Colonic mucosa (tissue), 4 donors: Measurements from ENCODE around the gene POU6F2. TPM values are rescaled to one million over a fixed set of nuclear protein-coding genes. Genes with fewer than 3 reads are reported as not detected.

Source experiments
- DNase-seq: peaks from one replicate; pipeline ENCODE4 v3.0.0-alpha.2; 2020
- H3K27ac ChIP-seq: fragments of 200-600 bp; one replicate; pipeline ENCODE4 v1.8.0; 2021
- H3K27me3 ChIP-seq: fragments of 200-600 bp; one replicate; pipeline ENCODE4 v1.8.0; 2021
- H3K36me3 ChIP-seq: fragments of 200-600 bp; one replicate; pipeline ENCODE4 v1.8.0; 2021
- H3K4me1 ChIP-seq: fragments of 200-600 bp; one replicate; pipeline ENCODE4 v1.8.0; 2021; ENCODE audit warnings: mild to moderate bottlenecking
- H3K4me3 ChIP-seq: fragments of 200-600 bp; one replicate; pipeline ENCODE4 v1.8.0; 2021
- H3K9ac ChIP-seq, 2 donors: one replicate each; pipeline ENCODE4 v1.7.0; 2013; ENCODE audit warnings: control low read depth in 2 of 2, low read depth in 2 of 2, low read length in 2 of 2
- H3K9me3 ChIP-seq: fragments of 200-600 bp; one replicate; pipeline ENCODE4 v1.8.0; 2021
- intact Hi-C: fragments of 100-400 bp; cut with DNase I; formaldehyde crosslinking; loops from one replicate; pipeline ENCODE4 v1.14.1; 2022
- total RNA-seq, 2 donors: library from RNA; stranded (reverse); fragmentation: NEBNext Ultra II Directional in 1 of 2; extraction: Animal tissue kit (Norgen Biotek cat#: 25700) in 1 of 2; gene quantifications; one replicate each; pipeline ENCODE4 v1.2.1, GENCODE V29; 2021
- TF ChIP-seq, protein P1 (sequence below): fragments of 200-600 bp; IDR thresholded peaks from one replicate; pipeline ENCODE4 v1.8.0; 2022; ENCODE audit warnings: antibody characterized with exemption, mild to moderate bottlenecking
- donor health status: healthy.
- donor health status: DM: no; HTN: no; CAD: no.
- donor health status: DM: no; HTN: no; CAD: no.

Gene POU6F2
- total RNA-seq, 2 donors from 2014 or later = 1.3 TPM; not detected in 1

DNA sequence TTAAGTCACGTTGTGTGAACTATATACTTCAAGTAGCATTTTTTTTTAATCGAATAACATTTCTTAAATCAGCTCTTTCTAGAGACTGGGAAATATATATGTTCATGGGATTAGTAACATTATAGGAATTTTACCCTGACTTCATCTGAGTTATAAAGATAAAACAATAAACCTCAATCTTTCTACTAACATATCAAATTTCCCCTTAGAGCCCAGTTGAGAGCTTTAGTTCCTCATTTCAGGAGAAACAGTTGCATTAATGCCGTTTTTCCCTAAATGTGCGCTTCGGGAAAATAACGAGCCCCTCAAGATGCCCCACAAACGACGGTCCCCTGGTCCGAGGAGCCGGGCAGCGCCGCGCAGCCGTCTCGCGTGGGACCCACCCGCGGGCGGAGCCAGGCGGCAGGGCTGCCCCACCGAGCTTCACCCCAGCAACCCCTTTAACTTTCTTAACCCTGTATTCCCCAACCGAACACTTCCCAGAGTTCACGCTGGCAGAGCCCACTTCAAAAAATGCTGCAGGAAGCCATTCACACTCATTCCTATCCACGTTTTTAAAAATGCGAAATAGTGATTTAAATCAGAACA, 436.0 kb downstream of the POU6F2 start:
- Histone ChIP-seq H3K27me3 (no peaks in the 10 kb centered on the region), H3K4me1 (no peaks in the 10 kb centered on the region), H3K36me3 (no peaks in the 10 kb centered on the region), H3K9me3 (no peaks in the 10 kb centered on the region), H3K27ac (no peak overlapping the region), H3K4me3 (peak overlapping the region; percentile 46), H3K9ac (peak overlapping the region; percentile 31 to 51)
- intact Hi-C loops = no loop called here
- TF ChIP-seq, protein P1, sequence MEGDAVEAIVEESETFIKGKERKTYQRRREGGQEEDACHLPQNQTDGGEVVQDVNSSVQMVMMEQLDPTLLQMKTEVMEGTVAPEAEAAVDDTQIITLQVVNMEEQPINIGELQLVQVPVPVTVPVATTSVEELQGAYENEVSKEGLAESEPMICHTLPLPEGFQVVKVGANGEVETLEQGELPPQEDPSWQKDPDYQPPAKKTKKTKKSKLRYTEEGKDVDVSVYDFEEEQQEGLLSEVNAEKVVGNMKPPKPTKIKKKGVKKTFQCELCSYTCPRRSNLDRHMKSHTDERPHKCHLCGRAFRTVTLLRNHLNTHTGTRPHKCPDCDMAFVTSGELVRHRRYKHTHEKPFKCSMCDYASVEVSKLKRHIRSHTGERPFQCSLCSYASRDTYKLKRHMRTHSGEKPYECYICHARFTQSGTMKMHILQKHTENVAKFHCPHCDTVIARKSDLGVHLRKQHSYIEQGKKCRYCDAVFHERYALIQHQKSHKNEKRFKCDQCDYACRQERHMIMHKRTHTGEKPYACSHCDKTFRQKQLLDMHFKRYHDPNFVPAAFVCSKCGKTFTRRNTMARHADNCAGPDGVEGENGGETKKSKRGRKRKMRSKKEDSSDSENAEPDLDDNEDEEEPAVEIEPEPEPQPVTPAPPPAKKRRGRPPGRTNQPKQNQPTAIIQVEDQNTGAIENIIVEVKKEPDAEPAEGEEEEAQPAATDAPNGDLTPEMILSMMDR = no peak
- DNase-seq = no peak

DNA sequence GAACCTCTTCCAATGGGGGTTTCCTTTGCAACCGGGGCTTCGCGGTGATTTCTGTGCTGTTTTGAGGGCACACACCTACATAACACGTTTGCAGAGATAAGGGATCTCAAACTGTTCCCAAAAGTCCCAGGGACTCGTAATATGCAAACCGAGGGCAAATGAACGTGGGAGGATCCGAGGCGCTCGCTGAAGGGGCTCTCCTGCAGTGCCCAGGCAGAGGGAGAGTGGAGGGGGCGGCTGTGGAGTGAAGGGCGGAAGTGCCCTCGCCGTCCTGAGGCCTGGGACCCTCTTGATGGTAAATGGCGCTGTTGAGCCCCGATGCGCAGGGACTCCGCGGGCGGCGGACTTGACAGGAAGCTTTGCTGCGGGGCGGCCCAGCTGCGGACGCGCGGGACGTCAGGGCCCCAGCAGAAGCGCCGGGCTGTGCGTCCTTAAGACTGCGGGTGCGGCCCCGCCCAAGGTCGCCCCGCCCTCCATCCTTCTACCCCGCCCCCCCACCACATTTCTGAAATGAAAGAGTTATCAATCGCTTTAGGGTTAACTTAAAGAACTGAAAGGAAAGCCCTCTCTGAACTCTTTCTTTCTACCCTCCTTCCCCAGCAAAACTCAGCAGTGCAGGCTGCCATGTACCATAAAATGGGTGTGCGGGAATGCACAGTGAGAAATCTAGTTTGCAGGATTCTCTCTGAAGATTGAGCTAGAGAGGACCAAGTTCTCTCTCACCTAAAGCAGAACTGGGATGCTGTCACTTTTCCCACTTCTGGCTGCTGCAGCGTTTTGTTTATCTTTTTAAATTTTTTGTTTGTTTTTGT, 436.7 kb downstream of the POU6F2 start:
- TF ChIP-seq, protein P1 = no peak
- H3K27ac ChIP-seq = no peak overlapping the region
- peak; percentile 32 for DNase-seq
- H3K9ac ChIP-seq = peak overlapping the region; percentile 31 to 51
- H3K4me3 ChIP-seq = peak overlapping the region; percentile 46
- H3K27me3 ChIP-seq = no peaks in the 10 kb centered on the region
- H3K4me1 ChIP-seq = no peaks in the 10 kb centered on the region
- no peaks in the 10 kb centered on the region for H3K9me3 ChIP-seq
- intact Hi-C loops = no loop called here
- no peaks in the 10 kb centered on the region for H3K36me3 ChIP-seq

DNA sequence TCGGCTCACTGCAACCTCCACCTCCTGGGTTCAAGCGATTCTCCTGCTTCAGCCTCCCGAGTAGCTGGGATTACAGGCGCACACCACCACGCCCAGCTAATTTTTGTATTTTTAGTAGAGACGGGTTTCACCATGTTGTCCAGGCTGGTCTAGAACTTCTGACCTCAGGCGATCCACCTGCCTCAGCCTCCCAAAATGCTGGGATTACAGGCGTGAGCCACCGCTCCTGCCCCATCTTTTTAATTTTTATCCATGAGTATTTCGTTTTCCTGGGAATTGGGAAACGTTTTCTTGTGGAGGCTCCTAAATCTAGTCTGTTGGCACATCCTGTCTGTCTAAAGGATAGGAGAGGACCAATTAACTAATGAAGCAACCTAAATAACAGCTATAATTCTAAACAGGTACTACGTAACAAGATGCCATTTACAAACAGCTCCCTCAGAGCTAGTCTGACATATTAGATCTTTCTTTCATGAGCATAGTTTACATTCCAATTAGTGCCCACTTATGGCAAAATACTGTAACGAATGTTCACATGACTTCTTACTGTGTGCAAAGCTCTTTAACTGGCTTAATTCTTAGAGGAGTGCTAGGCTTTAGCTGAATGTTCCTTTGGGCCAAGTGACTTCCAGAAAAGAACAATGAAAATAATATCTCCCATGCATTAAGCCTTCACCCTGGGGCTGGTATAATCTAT, 437.5 kb downstream of the POU6F2 start:
- Histone ChIP-seq H3K9ac (no peak overlapping the region), H3K27me3 (no peaks in the 10 kb centered on the region), H3K4me1 (no peaks in the 10 kb centered on the region), H3K36me3 (no peaks in the 10 kb centered on the region), H3K4me3 (no peak overlapping the region), H3K9me3 (no peaks in the 10 kb centered on the region), H3K27ac (no peak overlapping the region)
- TF ChIP-seq, protein P1 = no peak
- DNase-seq = no peak
- intact Hi-C loops = no loop called here

DNA sequence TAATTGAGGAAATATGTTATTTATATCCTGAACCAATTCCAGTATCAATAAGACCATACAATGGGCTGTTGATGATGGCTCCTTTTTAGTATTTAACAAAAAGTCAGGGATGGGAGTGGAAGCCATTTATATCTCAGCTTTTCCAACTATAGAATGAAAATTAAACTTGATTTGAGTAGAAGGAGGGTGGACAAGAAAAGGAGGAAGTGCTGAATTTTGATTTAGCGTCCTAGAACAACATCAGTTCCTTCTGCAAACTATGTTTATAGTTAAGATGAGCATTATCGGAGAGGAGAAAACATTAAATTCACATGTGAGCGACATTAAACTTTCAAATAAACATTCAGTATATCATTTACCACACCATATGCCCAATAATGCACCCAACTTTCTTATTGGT, 439.2 kb downstream of the POU6F2 start:
- Histone ChIP-seq H3K4me3 (no peak overlapping the region), H3K36me3 (no peaks in the 10 kb centered on the region), H3K27ac (no peak overlapping the region), H3K27me3 (no peaks in the 10 kb centered on the region), H3K4me1 (no peaks in the 10 kb centered on the region), H3K9me3 (no peaks in the 10 kb centered on the region), H3K9ac (no peak overlapping the region)
- intact Hi-C loops = no loop called here
- DNase-seq = no peak
- TF ChIP-seq, protein P1 = no peak

DNA sequence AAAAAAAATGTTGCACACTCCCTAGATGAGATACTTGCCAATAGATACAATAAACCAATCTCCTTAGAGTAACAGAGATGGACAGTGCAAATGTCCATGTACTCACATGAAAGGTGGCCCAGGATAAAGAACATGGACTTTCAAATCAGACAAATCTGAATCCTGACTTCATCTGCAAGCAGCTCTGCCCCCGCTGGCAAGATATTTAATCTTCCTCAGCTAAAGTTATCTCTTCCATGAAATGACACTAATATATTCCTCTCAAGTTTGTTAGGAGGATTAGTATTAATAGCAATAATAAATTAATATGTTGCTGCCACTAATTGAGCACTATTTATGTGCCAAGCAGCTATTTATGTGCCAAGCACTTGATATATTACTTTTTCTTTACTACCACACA, 439.9 kb downstream of the POU6F2 start:
- H3K27me3 ChIP-seq = no peaks in the 10 kb centered on the region
- TF ChIP-seq, protein P1 = no peak
- intact Hi-C loops = no loop called here
- no peaks in the 10 kb centered on the region for H3K4me1 ChIP-seq
- H3K36me3 ChIP-seq = no peaks in the 10 kb centered on the region
- no peaks in the 10 kb centered on the region for H3K9me3 ChIP-seq
- H3K27ac ChIP-seq = no peak overlapping the region
- H3K4me3 ChIP-seq = no peak overlapping the region
- no peak for DNase-seq
- H3K9ac ChIP-seq = no peak overlapping the region
